ENCODE results near the gene NSUN4.

The NSUN4 gene

DNA sequence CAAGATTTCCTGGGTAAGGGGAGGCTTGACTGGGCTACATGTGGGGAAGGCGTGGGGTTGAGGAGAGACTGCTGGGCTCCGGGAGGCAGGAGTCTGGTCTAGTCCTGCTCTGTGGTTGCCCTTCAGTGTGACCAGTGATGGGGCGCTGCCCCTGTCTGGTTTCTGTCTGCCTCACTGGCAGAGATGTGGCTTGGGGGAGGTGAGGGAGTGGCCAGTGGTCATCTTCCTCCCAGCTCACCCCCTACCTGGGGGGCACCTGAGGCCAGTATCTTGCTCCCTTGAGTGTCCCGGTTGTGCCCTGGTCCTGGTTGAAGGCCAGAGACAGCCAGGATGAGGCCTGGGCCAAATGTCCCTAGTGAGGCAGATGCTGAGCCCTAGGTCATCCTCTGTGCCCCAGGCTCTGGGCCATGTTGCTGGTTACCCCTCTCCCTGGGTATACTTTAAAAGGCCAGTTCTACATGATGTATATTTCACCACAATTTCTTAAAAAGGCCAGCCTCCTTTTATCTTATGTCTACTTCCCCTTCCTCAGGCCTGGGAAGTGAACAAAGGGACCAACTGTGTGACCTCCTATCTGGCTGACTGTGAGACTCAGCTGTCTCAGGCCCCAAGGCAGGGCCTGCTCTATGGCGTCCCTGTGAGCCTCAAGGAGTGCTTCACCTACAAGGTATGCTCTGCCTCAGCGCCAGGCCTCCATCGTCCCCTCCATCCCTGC lies 64.0 kb downstream of the NSUN4 start:
- no peak for DNase-seq

- no peak for DNase-seq
These were observed 64.6 kb downstream of the NSUN4 start for GRCh38 chr1:46405197-46405555.

DNA sequence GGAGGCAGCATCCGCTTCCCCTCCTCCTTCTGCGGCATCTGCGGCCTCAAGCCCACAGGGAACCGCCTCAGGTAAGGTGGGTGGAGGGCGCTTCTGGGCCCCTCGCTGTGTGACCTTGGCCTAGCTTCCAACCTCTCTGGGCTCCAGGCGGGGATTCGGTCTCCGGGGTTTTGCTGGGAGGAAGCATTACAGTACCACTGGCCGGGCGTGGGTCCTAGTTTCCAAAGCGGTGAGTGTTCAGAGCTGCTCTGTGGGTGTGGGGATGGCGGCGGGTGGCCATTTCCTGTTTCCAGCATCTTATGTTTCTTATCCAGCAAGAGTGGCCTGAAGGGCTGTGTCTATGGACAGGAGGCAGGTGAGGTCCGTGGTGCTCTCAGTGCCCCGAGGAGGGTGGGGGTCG lies 65.1 kb downstream of the NSUN4 start:
- DNase-seq = no peak

DNA sequence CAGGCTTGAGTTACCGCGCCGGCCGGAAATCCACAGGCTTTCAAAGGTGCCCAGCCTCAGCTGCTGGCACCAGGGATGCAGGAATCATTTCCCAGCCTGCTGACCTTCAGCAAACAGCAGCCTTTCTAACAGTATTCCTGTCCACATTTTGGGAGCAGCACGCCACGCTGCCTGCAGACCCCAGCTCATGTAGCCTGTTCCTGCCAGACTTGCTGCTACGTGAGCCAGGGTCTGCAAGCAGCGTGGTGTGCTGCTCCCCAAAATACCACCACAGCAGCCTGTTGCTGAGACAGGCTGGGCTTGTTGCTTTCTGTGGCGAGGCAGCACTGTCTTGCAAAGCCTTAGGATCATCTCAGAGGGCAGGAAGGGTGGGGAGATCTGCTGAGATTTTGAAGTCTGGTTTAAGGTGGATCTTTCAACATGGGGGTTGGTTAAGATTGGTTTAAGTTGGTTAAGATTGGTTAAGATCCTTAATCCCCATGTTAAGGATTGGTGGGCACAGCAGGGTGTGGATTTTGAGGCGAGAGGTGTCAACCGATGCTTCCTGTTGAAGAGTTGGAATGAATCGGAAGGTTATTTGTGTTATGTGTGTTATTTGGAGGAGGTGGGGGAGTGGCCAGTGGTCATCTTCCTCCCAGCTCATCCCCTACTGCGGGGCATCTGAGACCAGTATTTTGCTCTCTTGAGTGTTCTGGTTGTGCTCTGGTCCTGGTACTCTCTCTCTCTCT lies 66.4 kb downstream of the NSUN4 start:
- DNase-seq = no peak

GRCh38 chr1:46407636-46408035 lies 67.0 kb downstream of the NSUN4 start:
- DNase-seq = no peak

GRCh38 chr1:46408356-46409062 lies 67.9 kb downstream of the NSUN4 start:
- DNase-seq = no peak

DNA sequence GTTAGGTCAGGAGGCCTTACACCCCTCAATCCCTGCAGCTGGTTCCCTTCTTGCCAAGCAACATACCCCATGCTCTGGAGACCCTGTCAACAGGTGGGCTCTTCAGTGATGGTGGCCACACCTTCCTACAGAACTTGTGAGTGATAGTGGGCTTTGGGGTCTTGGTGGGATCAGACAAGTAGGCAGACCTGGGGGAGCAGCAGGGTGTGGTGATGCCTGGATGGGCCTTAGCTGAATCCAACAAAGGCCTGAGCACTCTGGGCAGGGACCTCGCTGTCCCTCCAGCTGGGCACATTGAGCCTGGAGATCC lies 68.4 kb downstream of the NSUN4 start:
- DNase-seq = no peak

GRCh38 chr1:46410156-46411009 lies 69.8 kb downstream of the NSUN4 start:
- no peak for DNase-seq

DNA sequence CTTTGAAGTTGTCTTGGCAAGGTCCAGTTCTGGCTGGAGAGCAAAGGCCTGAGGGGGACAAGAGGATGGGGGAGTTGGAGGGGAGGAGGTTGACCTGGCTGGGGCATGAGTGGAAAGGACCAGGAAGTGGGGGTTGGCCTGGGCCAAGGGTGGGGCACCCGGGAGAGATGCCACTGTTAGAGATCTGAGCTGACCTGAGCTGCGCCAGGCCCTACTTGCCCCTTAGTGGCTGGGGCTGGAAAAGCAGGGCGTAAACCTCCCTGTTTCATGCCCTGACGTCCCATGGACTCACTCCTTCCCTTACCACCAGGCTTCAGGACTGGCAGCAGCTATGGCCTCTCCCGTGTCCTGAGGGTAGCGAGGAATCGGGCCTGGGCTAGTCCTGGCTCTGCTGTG lies 70.4 kb downstream of the NSUN4 start:
- DNase-seq = no peak

All from nucleus accumbens (tissue), 56 donors.